NCI-H2227 treated with DMSO at 0.1 percent for 48 hours (cell line): ENCODE data around the gene DTD2.

Source experiments
- DNase-seq: peaks from one replicate; lab custom pipeline; 2025; lab: John Stamatoyannopoulos, UW

DTD2 gene

GRCh38 chr14:31405106-31405505 lies 52.2 kb downstream of the DTD2 start:
- DNase-seq = no peak

GRCh38 chr14:31403707-31404106 lies 53.6 kb downstream of the DTD2 start:
- no peak for DNase-seq

- DNase-seq = no peak
Measured at GRCh38 chr14:31402764-31403439, 54.4 kb downstream of the DTD2 start.

- no peak for DNase-seq
Measured at GRCh38 chr14:31401369-31401932, 55.9 kb downstream of the DTD2 start.

GRCh38 chr14:31400031-31400638 lies 57.2 kb downstream of the DTD2 start:
- DNase-seq = no peak
